D721Med (cell line): ENCODE measurements around the gene HIVEP3.

ENCODE experiments used
- DNase-seq: peaks from one replicate; pipeline ENCODE4 v3.0.0; 2011; ENCODE audit warnings: low spot score; ENCODE audit not compliant: insufficient read length
- FAIRE-seq: peaks from 2 replicates; lab custom pipeline; 2011; peaks lifted over from hg19 to GRCh38; lab: Jason Lieb, UNC
- CTCF ChIP-seq: IDR thresholded peaks from 2 replicates; pipeline ENCODE4 v1.5.1; 2012; ENCODE audit warnings: mild to moderate bottlenecking, control low read depth; ENCODE audit not compliant: insufficient read depth; ENCODE audit errors: missing control alignments

HIVEP3 gene

GRCh38 chr1:41833519-41834000 is 85.2 kb downstream of the HIVEP3 start:
- FAIRE-seq (no peak), DNase-seq (no peak)
- TF ChIP-seq CTCF: no peak

- FAIRE-seq: no peak
- no peak for TF ChIP-seq CTCF
- no peak for DNase-seq
These were observed 88.0 kb downstream of the HIVEP3 start for GRCh38 chr1:41830726-41831125.

GRCh38 chr1:41827991-41828570 is 90.6 kb downstream of the HIVEP3 start:
- DNase-seq (no peak), FAIRE-seq (no peak)

GRCh38 chr1:41823471-41823870 is 95.3 kb downstream of the HIVEP3 start:
- no peak for FAIRE-seq
- no peak for TF ChIP-seq CTCF
- no peak for DNase-seq

More at GRCh38 chr1:41827991-41828570, 90.6 kb downstream of the HIVEP3 start:
- TF ChIP-seq CTCF: no peak

GRCh38 chr1:41822866-41823265 is 95.9 kb downstream of the HIVEP3 start:
- no peak for DNase-seq
- FAIRE-seq: no peak
- TF ChIP-seq CTCF: no peak

- FAIRE-seq (no peak), DNase-seq (no peak)
- TF ChIP-seq CTCF: no peak
These were observed 98.9 kb downstream of the HIVEP3 start for GRCh38 chr1:41819843-41820242.

GRCh38 chr1:41819069-41819468 is 99.7 kb downstream of the HIVEP3 start:
- DNase-seq (no peak), FAIRE-seq (no peak)

More at GRCh38 chr1:41819069-41819468, 99.7 kb downstream of the HIVEP3 start:
- no peak for TF ChIP-seq CTCF
